Stimulated activated CD8-positive, alpha-beta memory T cell treated with anti-CD3 and anti-CD28 coated beads, Interleukin-15, amount 100 ng/mL, for 1 hour (primary cell): ENCODE measurements around the gene KCNJ18.
"Not testable (repeated sequence)": the region's sequence is repeated elsewhere in the genome, so short reads cannot be mapped to it uniquely, and the experiment has no call there.

Source experiments
- DNase-seq: peaks from one replicate; pipeline ENCODE4 v3.0.0-alpha.2; 2020; ENCODE audit warnings: low read depth

Gene KCNJ18

GRCh38 chr17:21703891-21704872, 11.9 kb downstream of the KCNJ18 start:
- not testable (repeated sequence) for DNase-seq

- DNase-seq, result no peak
Observed at GRCh38 chr17:21705021-21705601, 12.8 kb downstream of the KCNJ18 start.

- DNase-seq, result not testable (repeated sequence)
Observed at GRCh38 chr17:21705746-21706145, 13.4 kb downstream of the KCNJ18 start.

GRCh38 chr17:21706546-21706945, 14.2 kb downstream of the KCNJ18 start:
- not testable (repeated sequence) for DNase-seq

GRCh38 chr17:21707131-21707530, 14.8 kb downstream of the KCNJ18 start:
- not testable (repeated sequence) for DNase-seq

GRCh38 chr17:21707711-21708611, 15.6 kb downstream of the KCNJ18 start:
- DNase-seq, result not testable (repeated sequence)

- not testable (repeated sequence) for DNase-seq
Observed at GRCh38 chr17:21708612-21709535, 16.6 kb downstream of the KCNJ18 start.

- DNase-seq, result not testable (repeated sequence)
Observed at GRCh38 chr17:21709994-21710393, 17.7 kb downstream of the KCNJ18 start.

GRCh38 chr17:21710486-21710885, 18.2 kb downstream of the KCNJ18 start:
- not testable (repeated sequence) for DNase-seq

- DNase-seq, result no peak
Observed at GRCh38 chr17:21711182-21711581, 18.9 kb downstream of the KCNJ18 start.

- DNase-seq, result not testable (repeated sequence)
Observed at GRCh38 chr17:21713020-21713419, 20.7 kb downstream of the KCNJ18 start.

GRCh38 chr17:21713631-21714030, 21.3 kb downstream of the KCNJ18 start:
- DNase-seq, result not testable (repeated sequence)

GRCh38 chr17:21714676-21715075, 22.4 kb downstream of the KCNJ18 start:
- DNase-seq, result not testable (repeated sequence)

GRCh38 chr17:21715877-21716276, 23.6 kb downstream of the KCNJ18 start:
- DNase-seq, result not testable (repeated sequence)

- DNase-seq, result not testable (repeated sequence)
Observed at GRCh38 chr17:21718971-21719370, 26.6 kb downstream of the KCNJ18 start.

GRCh38 chr17:21719511-21720226, 27.3 kb downstream of the KCNJ18 start:
- DNase-seq, result not testable (repeated sequence)

- not testable (repeated sequence) for DNase-seq
Observed at GRCh38 chr17:21720566-21720965, 28.2 kb downstream of the KCNJ18 start.

- DNase-seq, result not testable (repeated sequence)
Observed at GRCh38 chr17:21722268-21722667, 29.9 kb downstream of the KCNJ18 start.

- not testable (repeated sequence) for DNase-seq
Observed at GRCh38 chr17:21724216-21725006, 32.1 kb downstream of the KCNJ18 start.
